ENCODE measurements around the gene CELF5. TPM values are rescaled to one million over a fixed set of nuclear protein-coding genes. Genes with fewer than 3 reads are reported as not detected.
"Not testable (repeated sequence)": the region's sequence is repeated elsewhere in the genome, so short reads cannot be mapped to it uniquely, and the experiment has no call there.

Gene CELF5
- total RNA-seq, 1 experiment from 2014 or later, result 7.7 TPM

GRCh38 chr19:3287814-3288213 lies 63.4 kb downstream of the CELF5 start (continued):
- TF ChIP-seq PRDM15 (CRISPR knock-in tag; IDR thresholded peaks at IDR 0.05), result no peak
- no peak for TF ChIP-seq NFE2L1 (CRISPR knock-in tag; IDR thresholded peaks at IDR 0.05)
- TF ChIP-seq JUN (CRISPR knock-in tag; IDR thresholded peaks at IDR 0.05), result no peak
- no peak for TF ChIP-seq MXD4 (CRISPR knock-in tag; IDR thresholded peaks at IDR 0.05; ENCODE audit: borderline replicate concordance)
- no peak for TF ChIP-seq JAZF1 (CRISPR knock-in tag; IDR thresholded peaks at IDR 0.05)
- TF ChIP-seq AFF4 (CRISPR knock-in tag; IDR thresholded peaks at IDR 0.05; ENCODE audit: borderline replicate concordance), result no peak
- no peak for TF ChIP-seq RELA (CRISPR knock-in tag; IDR thresholded peaks at IDR 0.05; ENCODE audit: borderline replicate concordance)
- TF ChIP-seq E2F5 (CRISPR knock-in tag; IDR thresholded peaks at IDR 0.05), result no peak

- H3K27ac Mint-ChIP-seq; H3K9me3 Mint-ChIP-seq; DNase-seq (ENCODE audit: low spot score); H3K36me3 Mint-ChIP-seq; POLR2A ChIA-PET; ATAC-seq; H3K4me1 Mint-ChIP-seq; H3K27me3 Mint-ChIP-seq (ENCODE audit: low read depth); H3K4me3 Mint-ChIP-seq: not testable (repeated sequence)
- CTCF ChIA-PET, result interaction anchor here (0.7 to 1.7 kb wide), 2 partner anchors 18 to 64 kb away, joined by 3 read pairs; no protein-coding TSS in a partner anchor
- TF ChIP-seq ZNF121 (CRISPR knock-in tag; IDR thresholded peaks at IDR 0.05), result peak; percentile 40; the same call in 1 of the 2 replicates
Observed at GRCh38 chr19:3288437-3288836, 64.0 kb downstream of the CELF5 start.

- DNase-seq (ENCODE audit: low spot score) (no peak), ATAC-seq (no peak)
- no peaks in the 10 kb centered on the region for H3K9me3 Mint-ChIP-seq
- H3K27ac Mint-ChIP-seq, result no peak overlapping the region
- H3K4me3 Mint-ChIP-seq, result no peak overlapping the region
- H3K4me1 Mint-ChIP-seq, result no peaks in the 10 kb centered on the region; the same call in 1 of the 2 replicates
- H3K36me3 Mint-ChIP-seq, result no peaks in the 10 kb centered on the region
- H3K27me3 Mint-ChIP-seq (ENCODE audit: low read depth), result peaks cover 3% of the 10 kb centered on the region; the same call in 1 of the 2 replicates
- ChIA-PET POLR2A (interaction anchor here (0.8 kb wide), 1 partner anchor 14 kb away, joined by 3 read pairs; no protein-coding TSS in a partner anchor), CTCF (interaction anchor here (0.6 to 3.7 kb wide), 8 partner anchors 10 to 677 kb away, joined by 3 to 19 read pairs (median 3); no protein-coding TSS in a partner anchor)
- TF ChIP-seq E2F1 (CRISPR knock-in tag; IDR thresholded peaks at IDR 0.05), result no peak
- no peak for TF ChIP-seq TCF7 (CRISPR knock-in tag; IDR thresholded peaks at IDR 0.05; ENCODE audit: low read depth)
- TF ChIP-seq FOXP4 (CRISPR knock-in tag; IDR thresholded peaks at IDR 0.05), result no peak
- TF ChIP-seq NR1H2 (CRISPR knock-in tag; IDR thresholded peaks at IDR 0.05), result no peak
- TF ChIP-seq ZNF396 (CRISPR knock-in tag; IDR thresholded peaks at IDR 0.05; ENCODE audit: borderline replicate concordance), result no peak
- no peak for TF ChIP-seq ZNF671 (CRISPR knock-in tag; IDR thresholded peaks at IDR 0.05)
Observed at GRCh38 chr19:3289971-3290569, 65.6 kb downstream of the CELF5 start.
